GM10847 (cell line): ENCODE measurements around the gene CYB5B.

Experiments
- POLR2A ChIP-seq: IDR thresholded peaks from 2 replicates; pipeline ENCODE4 v1.6.1; 2011; ENCODE audit not compliant: insufficient read length; ENCODE audit errors: extremely low read depth

CYB5B gene

GRCh38 chr16:69404275-69404805 lies 20.1 kb upstream of the CYB5B start:
- no peak for TF ChIP-seq POLR2A

GRCh38 chr16:69405326-69405725 lies 19.1 kb upstream of the CYB5B start:
- no peak for TF ChIP-seq POLR2A

GRCh38 chr16:69405757-69406156 lies 18.7 kb upstream of the CYB5B start:
- TF ChIP-seq POLR2A = no peak

- no peak for TF ChIP-seq POLR2A
Observed at GRCh38 chr16:69406780-69407331, 17.6 kb upstream of the CYB5B start.

- no peak for TF ChIP-seq POLR2A
Observed at GRCh38 chr16:69407702-69408323, 16.6 kb upstream of the CYB5B start.

GRCh38 chr16:69408475-69408874 lies 15.9 kb upstream of the CYB5B start:
- TF ChIP-seq POLR2A = no peak

GRCh38 chr16:69410219-69410990 lies 14.0 kb upstream of the CYB5B start:
- no peak for TF ChIP-seq POLR2A

- no peak for TF ChIP-seq POLR2A
Observed at GRCh38 chr16:69411064-69411985, 13.1 kb upstream of the CYB5B start.

GRCh38 chr16:69412287-69412686 lies 12.1 kb upstream of the CYB5B start:
- no peak for TF ChIP-seq POLR2A

- no peak for TF ChIP-seq POLR2A
Observed at GRCh38 chr16:69413045-69413664, 11.3 kb upstream of the CYB5B start.

GRCh38 chr16:69417520-69418199 lies 6.8 kb upstream of the CYB5B start:
- no peak for TF ChIP-seq POLR2A

GRCh38 chr16:69419956-69420355 lies 4.5 kb upstream of the CYB5B start:
- no peak for TF ChIP-seq POLR2A

- no peak for TF ChIP-seq POLR2A
Observed at GRCh38 chr16:69423189-69423588, 1.2 kb upstream of the CYB5B start.
